HL-60/S4 (cell line): ENCODE measurements around the gene HAX1.
"Not testable (repeated sequence)": the region's sequence is repeated elsewhere in the genome, so short reads cannot be mapped to it uniquely, and the experiment has no call there.

Experiments
- in situ Hi-C: fragments of 300-500 bp; cut with MboI; formaldehyde crosslinking; loops from 2 replicates; pipeline ENCODE4 v1.14.3; 2022; ENCODE audit warnings: low sequenced_read_pairs

Gene HAX1

DNA sequence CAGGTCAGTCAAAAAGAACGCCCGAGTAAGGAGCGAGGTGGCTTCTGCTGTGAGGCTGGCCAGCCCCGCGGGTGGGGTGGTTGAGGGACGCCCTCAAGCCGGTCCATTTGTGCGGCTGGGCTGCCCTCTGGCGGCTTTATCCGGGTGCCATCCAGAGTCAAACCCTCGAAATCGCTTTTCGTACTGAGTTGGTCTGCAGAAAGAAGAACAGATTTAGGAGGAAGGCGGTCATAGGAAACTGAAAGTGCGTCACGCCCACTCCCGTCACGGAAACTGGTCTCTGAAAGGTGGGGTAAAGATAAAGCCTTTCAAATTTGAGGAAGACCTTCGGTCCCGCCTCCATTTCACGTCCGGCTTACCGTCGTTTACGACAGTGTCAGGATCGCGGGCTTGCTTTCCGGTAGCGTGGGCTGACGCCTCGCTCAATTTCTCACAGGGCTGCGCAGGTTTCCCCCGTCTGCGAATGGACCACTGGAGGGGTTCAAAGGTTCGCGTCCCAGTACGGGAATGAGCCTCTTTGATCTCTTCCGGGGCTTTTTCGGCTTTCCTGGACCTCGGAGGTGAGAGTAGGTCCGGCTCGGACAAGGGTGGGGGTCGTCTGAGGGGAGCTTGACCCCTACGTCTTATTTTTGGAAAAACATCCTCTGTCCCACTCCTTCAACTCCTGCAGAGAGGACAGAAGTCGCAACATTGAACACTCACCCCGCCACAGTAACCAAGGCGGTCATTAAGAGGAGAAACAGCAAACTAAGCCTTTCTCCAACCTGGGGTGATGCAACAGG lies at the start of gene HAX1:
HAX1 (plus strand) TSS at position 413 of the 782 bp plus-strand sequence; CDS start at position 508, 95 bp downstream.
- in situ Hi-C loops, result no loop called here

DNA sequence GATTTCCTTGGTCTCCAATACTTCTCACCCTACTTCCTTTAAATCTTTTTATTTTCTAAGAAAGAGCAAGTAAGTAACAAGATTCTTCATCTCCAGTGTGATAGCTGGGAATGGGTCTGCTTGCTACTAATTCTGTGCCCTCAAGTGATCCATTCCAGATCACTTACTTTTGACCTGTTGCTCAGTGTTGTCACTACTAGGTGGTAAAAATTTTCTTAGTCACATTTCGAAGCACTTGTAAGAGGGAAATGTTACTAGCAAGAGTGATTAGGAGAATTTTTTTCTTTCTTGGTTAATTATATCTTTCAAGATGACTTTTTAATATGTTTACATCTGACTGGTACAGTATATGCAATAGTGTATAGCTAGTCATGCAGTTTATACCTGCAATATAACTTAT lies 49.5 kb upstream of the HAX1 start:
- in situ Hi-C loops, result no loop called here

DNA sequence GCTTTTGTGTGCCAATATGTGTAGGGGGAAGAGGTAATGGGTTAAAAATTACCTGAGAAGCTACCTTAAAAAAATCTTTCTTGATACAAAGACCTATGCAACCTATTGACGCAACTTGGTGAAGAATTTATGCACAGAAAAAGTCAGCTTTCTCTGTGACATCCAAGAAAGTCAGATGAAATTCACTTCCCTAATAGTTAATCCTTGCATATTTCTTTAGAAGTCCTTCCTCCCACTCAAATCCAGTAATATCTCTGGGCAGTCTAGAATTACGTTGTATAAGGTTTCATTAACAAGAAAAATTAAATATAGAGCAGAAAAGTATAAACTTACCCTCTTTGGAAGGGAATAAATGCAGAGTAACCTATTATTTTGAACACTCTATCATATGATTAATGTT lies 48.8 kb upstream of the HAX1 start:
- in situ Hi-C loops, result no loop called here

DNA sequence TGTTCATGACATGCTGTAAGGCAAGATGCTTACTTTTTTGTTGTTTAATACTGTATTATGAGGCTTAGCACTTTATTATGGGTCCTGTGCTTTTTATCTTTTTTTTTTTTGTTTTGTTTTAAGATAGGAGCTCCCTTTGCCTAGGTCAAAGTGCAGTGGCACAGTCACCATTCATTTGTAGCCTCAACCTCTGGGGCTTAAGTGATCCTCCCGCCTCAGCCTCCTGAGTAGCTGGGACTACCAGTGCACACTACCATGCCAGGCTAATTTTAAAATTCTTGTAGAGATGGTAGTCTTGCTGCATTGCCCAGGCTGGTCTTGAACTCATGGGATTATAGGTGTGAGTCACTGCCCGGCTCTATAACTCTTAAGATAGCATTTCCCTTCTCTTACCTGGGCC lies 47.1 kb upstream of the HAX1 start:
- in situ Hi-C loops, result no loop called here

DNA sequence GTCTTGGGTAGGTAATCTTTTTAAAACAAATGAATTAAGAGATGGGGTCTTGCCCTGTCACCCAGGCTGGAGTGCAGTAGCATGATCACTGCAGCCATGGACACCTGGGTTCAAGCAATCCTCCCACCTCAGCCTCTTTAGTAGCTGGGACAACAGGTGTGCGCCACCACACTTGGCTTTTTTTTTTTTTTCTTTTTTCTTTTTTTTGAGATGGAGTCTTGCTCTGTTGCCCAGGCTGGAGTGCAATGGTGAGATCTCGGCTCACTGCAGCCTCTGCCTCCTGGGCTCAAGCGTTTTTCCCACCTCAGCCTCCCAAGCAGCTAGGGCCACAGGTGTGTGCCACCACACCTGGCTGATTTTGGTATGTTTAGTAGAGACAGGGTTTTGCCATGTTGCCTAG lies 41.3 kb upstream of the HAX1 start:
- in situ Hi-C loops, result not testable (repeated sequence)

DNA sequence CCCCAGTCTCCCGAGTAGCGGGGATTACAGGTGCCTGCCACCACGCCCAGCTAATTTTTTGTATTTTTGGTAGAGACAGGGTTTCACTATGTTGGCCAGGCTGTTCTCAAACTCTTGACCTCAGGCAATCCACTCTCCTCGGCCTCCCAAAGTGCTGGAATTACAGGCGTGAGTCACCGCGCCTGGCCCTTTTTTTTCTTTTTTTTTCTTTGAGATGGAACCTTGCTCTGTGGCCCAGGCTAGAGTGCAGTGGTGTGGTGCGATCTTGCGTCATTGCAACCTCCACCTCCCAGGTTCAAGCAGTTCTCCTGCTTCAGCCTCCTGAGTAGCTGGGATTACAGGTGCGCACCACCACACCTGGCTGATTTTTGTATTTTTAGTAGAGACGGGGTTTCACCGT lies 39.3 kb upstream of the HAX1 start:
- in situ Hi-C loops, result not testable (repeated sequence)

DNA sequence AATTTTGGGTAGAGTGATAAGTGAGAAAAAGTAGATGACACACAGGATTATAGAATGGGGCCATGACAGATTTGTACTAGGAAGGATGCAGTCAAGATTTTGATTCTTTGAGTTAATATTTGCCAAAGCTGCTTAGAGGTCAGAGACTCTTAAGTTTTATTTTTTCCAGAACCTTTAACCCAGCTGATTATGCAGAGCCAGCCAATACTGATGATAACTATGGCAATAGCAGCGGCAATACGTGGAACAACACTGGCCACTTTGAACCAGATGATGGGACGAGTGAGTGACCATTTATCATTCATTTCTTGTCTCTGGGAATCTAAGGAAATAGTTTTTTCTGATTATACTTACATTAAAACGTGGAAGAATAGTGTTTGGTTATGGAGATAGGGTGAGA lies 35.6 kb upstream of the HAX1 start:
- in situ Hi-C loops, result no loop called here

DNA sequence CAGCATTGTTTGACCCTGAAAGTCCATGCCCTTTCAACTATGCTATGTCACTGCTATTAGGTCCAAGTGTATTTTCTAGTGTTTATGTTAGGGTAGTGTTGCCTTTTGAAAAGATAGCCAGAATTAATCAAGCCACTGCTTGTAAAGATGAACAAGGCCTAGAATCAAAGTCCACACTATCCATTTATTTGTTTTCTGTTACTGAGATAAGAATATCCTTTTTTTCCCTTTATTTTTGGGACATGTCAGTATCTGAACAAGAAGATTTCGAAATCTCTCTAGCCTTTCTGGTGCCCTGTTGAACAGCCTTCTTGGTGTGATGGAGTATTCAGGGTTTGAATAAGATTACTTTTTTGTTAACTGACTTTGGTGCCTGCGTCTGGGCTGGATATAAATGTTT lies 35.0 kb upstream of the HAX1 start:
- in situ Hi-C loops, result no loop called here

DNA sequence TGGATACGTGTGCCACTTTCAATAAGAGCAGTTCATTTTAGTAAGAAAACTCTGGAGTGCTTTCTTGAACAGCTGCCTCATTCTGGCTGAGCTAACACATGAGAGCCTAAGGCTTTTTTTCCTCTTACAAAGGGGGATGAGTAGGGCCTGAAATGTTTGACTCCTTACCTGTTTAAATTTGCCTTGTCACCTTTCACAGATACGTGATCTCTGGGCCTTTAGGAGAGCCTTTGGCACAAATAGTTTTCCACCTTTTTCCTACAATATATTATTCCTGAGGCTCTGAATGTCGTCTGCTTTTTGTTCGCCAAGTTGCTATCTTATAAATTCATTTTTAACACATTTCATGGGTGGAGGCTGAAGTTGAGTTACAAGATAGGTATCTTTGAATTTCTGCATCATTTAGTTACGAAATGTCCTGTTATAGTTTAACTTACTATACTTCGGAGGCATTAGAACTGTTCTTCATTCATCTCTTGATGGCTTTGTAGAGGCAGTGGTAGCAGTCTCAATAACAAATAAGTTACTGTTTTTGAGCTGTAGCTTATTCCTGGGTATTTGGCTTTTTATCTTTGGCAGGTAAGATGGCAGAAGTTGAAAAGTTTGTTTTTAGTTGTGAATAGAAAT lies 34.4 kb upstream of the HAX1 start:
- in situ Hi-C loops, result no loop called here

DNA sequence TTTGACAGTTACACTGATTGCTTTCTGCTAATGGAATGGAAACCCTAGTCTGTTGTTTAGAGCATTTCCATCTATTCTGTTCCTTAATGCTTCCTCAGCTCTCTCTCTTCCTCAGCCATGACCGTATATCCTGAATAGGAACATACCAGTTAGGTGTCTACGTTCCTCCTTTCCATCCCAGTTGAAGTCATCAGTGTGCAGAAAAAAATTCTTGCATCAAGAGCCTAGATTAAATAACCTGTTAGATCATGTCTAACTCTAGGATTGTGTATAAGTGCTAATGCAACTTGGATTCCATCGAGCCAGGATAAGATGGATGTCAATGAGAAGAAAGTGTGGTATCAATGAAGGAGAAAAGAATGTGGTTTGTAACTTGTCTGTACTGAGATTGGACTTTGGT lies 32.9 kb upstream of the HAX1 start:
- in situ Hi-C loops, result no loop called here

DNA sequence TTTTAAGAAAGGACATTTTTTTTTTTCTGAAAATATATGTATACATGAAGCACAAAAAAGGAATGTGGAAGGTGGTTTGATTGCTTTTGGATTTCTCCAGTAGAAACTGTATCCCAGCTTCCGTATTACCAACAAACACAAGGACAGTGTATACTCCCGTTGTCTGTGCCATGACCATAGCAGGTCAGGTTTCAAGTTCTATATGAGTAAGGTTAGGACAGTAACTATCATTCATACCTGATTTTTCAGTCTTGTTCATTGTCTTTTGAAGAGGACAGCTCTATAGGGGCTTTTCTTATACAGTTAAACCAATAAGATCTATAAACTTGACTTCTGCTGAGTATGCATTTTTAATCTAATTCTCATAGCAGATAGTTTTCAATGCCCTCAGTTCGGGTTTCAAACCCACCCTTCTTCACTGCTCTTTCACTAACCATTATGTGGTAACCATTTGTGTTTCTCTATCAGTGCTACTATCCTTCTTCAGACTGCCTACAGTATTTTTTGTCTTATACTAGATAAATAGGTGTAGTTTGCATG lies 32.1 kb upstream of the HAX1 start:
- in situ Hi-C loops, result no loop called here

DNA sequence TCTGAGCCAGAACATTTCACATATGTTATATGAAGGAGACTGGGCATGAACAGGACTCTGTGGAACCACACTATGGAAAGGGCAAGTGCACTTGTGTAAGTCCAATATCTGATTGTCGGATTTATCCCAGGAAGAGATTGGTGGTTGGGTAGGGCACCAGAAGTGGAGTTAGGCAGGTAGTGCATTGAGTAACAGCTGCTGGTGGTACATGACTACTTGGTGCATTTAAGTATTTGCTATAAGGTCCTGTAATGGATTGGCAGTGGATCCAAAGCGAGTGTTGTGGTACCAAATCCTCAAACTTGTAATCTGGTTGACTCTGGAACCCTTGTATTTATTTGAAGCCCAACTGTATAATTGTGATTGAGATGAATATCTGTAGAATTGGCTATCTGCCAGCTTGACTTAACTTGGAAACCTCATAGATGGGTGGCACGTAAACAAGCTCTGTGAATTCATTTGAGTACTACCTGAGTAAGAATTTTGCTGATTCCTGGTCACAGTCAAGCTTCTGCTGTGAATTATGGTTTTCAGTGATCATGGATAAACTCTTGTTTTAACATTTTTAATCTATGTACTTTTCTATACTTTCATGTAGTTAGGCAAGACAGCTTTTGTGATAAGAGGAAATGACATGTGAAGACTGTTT lies 30.6 kb upstream of the HAX1 start:
- in situ Hi-C loops, result no loop called here

DNA sequence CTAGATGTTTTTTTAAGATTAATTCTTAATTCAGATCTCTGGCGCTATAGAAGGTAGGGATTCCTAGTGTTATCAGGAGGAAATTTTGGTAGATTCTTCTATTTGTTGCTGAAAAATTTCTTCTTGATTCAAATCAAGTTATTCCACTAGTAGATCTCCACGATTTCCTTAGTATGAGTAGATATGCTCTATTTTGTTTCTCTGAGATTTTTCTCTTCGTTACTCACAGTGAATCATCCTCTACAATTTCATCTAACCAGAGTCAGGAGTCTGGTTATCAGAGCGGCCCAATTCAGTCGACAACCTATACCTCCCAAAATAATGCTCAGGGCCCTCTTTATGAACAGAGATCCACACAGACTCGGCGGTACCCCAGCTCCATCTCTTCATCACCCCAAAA lies 18.8 kb upstream of the HAX1 start:
- in situ Hi-C loops, result no loop called here

DNA sequence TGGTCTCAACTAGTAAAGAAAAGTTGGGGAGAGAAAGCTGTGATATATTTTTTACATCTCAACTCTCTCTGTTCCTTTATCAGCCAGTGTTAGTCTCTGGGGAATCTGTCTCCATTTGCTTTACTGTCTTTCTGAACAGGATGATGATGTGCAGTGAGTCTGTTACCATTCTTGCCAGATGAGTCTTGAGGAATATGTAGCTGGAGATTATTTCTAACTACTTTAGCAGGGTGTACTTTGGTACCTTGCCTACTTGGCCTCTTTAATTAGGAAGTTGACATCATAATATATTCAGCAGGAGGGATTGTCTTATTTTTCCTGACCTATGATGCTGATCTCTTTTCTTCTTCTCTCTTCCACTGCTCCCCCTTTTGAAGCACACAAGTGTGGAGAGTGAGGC lies 15.7 kb upstream of the HAX1 start:
- in situ Hi-C loops, result no loop called here

DNA sequence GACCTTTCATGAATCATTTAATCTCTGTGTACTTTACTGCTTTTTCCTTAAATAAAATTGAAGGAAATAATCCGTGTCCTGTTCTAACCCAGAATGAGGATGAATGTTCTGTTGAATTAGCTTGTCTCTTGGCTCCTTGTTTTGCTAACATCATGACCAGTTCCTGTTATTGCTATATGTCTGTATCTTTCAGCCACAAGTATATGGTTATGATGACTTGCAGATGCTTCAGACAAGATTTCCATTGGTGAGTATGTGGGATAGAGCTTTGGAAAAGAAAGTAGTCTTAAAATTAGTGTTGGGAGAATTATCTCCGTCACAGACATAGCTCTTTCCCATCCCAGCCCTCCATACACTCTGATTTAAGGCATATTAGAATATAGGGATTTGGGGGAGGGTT lies 13.6 kb upstream of the HAX1 start:
- in situ Hi-C loops, result no loop called here

DNA sequence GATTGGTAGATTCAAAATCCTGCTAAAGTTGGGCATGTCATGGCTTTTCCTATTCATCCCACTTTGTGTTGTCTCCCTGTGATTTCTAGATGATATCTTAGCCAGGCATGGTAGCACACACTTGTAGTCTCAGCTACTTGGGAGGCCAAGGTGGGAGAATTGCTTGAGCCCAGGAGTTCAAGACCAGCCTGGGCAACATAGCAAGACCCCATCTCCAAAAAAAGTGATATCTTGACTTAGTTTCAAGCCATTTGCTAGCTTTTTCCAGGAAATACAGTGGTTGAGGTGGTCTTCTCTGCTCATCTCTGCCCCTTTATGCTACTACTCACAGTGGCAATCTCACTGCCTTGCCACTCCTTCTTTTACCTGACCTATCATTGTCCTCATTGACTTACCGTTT lies 12.3 kb upstream of the HAX1 start:
- in situ Hi-C loops, result no loop called here

DNA sequence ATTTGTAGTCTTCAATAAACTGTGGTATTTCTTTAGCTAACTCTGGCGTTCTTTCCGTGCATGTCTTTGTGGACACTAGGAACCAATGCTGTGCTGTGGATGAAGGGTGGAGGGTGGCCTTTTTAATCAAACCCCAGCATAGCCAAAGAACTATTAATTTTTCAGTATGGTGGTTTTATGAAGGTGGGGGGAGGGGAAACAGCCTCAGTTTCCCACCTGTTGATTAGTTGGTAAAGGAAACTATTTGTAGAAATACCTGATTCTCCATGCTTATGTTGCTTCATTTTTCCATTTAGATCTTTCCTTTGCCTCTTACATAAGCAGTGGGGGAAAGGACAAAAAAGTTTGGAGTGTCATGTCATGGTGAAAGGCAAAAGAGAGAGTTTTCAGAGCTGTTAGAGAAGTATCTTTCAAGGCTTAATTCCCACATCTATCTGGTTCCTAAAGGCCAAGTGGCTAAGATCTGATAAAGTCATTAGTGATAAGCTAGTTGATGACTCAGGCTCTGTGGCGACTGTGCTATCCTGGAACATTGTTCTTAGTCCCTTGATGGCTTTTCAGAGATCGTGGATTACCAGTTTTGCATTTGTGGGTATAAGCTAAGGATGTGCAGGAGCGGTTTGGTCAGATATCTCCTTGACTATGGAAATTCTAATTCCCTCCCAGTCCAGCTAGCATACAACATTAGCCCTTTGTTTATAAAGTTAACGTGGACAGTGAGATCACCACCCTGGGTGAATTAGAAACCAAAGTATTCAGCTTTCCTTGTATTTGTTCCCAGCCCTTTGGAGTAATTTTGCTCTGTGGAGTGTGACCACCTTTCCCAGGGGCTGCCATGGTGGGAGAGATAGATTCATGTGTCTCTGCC lies 8.7 kb upstream of the HAX1 start:
- in situ Hi-C loops, result no loop called here

DNA sequence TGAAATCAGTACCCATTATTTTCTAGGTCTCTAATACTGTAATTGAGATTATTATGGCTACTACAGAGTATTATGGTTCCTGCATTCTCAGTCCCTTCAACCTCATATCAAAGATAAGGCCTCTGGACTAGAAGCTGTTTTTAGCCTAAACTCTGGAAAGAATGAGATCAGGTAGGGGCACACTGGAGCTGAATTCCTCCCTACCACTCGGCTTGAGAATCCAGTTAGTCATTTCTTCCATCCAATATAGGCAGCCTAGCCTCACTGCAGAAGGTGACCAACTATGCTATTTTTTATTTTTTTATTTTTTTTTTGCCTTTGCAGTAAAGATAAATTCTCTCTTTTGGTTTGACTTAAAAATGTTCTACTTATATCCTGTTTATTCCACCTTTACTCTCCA lies 8.0 kb upstream of the HAX1 start:
- in situ Hi-C loops, result no loop called here

DNA sequence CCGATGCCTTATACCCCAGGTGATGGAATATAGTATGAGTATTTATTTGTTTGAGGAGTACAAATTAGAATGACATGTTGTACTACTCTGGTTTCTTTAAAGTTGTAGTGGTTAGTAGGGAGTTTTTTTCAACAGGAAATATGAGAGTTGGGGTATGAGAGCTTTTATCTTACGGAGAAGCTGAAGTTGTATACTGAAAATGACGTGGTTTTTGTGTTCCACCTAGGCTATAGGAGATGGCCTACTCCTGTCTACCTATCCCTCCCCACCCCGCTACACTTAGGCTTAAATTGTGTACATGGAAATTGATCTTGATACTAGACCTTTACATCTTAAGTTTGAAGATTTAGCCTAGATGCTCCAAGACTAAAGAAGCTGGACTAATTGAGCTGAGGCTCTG lies 6.8 kb upstream of the HAX1 start:
- in situ Hi-C loops, result no loop called here

DNA sequence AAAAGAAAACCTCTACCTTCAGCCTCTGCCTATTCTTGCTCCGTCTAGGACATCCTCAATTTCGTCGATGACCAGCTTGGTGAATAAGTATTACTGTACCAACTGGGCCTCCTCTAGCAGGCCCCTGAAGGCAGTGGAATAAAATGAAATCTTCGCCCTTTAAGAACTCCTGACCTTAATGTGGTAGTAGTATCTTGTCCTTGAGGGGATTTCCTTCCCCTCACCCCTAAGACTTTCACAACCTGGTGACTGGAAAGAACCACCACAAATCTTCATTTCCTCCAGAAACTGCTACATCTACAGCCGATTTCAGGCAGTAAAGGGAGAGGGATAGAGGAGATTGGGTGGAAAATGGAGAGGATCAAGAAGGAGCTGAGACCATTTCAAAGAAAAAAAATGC lies 1.6 kb upstream of the HAX1 start:
- in situ Hi-C loops, result no loop called here

DNA sequence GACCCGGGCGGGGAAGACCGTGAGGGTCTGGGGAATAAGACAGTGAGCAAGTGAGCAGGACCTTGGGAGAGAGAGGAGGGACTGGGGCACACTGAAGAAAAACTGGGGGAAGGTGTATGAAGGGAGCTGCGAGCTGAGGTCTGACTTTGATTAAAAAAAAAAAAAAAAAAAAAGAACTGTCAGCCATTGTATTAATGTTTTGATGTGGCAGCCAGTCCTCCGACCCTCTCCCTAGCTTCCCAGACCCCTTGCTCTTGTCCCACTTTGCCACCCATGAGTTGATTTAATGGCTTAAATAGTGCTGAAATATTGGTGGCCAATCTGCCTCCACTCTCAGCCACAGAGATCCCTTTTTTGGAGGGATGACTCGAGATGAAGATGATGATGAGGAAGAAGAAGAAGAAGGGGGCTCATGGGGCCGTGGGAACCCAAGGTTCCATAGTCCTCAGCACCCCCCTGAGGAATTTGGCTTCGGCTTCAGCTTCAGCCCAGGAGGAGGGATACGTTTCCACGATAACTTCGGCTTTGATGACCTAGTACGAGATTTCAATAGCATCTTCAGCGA lies 652 bp downstream of the HAX1 start:
- in situ Hi-C loops, result no loop called here
